ENCODE measurements around the gene GLRA1.
"Not testable (repeated sequence)": the region's sequence is repeated elsewhere in the genome, so short reads cannot be mapped to it uniquely, and the experiment has no call there.

GLRA1 gene

GRCh38 chr5:151862811-151863472 lies 61.7 kb downstream of the GLRA1 start:
- Histone ChIP-seq H3K36me3 (ENCODE audit: control insufficient read depth, insufficient read depth, low read length) (no peaks in the 10 kb centered on the region), H3K27ac (ENCODE audit: low read depth, low read length) (no peak overlapping the region), H3K9me3 (ENCODE audit: control insufficient read depth, insufficient read depth, low read length) (no peaks in the 10 kb centered on the region), H3K9ac (ENCODE audit: low read depth, low read length) (no peak overlapping the region), H3K27me3 (ENCODE audit: control insufficient read depth, insufficient read depth, low read length) (no peaks in the 10 kb centered on the region), H3K4me3 (ENCODE audit: low read depth, low read length) (no peak overlapping the region), H3K4me1 (ENCODE audit: control insufficient read depth, insufficient read depth, low read length) (no peaks in the 10 kb centered on the region)

DNA sequence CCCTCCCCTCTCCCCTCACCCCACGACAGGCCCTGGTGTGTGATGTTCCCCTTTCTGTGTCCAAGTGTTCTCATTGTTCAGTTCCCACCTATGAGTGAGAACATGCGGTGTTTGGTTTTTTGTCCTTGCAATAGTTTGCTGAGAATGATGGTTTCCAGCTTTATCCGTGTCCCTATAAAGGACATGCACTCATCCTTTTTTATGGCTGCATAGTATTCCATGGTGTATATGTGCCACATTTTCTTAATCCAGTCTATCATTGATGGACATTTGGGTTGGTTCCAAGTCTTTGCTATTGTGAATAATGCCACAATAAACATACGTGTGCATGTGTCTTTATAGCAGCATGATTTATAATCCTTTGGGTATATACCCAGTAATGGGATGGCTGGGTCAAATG lies 63.8 kb downstream of the GLRA1 start:
- not testable (repeated sequence) for H3K27ac ChIP-seq (ENCODE audit: low read depth, low read length); H3K4me3 ChIP-seq (ENCODE audit: low read depth, low read length); H3K9me3 ChIP-seq (ENCODE audit: control insufficient read depth, insufficient read depth, low read length); H3K27me3 ChIP-seq (ENCODE audit: control insufficient read depth, insufficient read depth, low read length); H3K36me3 ChIP-seq (ENCODE audit: control insufficient read depth, insufficient read depth, low read length); H3K9ac ChIP-seq (ENCODE audit: low read depth, low read length); H3K4me1 ChIP-seq (ENCODE audit: control insufficient read depth, insufficient read depth, low read length)

GRCh38 chr5:151856861-151857260 lies 67.8 kb downstream of the GLRA1 start:
- H3K27ac ChIP-seq (ENCODE audit: low read depth, low read length) = no peak overlapping the region
- H3K9me3 ChIP-seq (ENCODE audit: control insufficient read depth, insufficient read depth, low read length) = no peaks in the 10 kb centered on the region
- H3K4me3 ChIP-seq (ENCODE audit: low read depth, low read length) = no peak overlapping the region
- no peaks in the 10 kb centered on the region for H3K27me3 ChIP-seq (ENCODE audit: control insufficient read depth, insufficient read depth, low read length)
- no peak overlapping the region for H3K9ac ChIP-seq (ENCODE audit: low read depth, low read length)
- H3K36me3 ChIP-seq (ENCODE audit: control insufficient read depth, insufficient read depth, low read length) = no peaks in the 10 kb centered on the region
- no peaks in the 10 kb centered on the region for H3K4me1 ChIP-seq (ENCODE audit: control insufficient read depth, insufficient read depth, low read length)

GRCh38 chr5:151855701-151856100 lies 69.0 kb downstream of the GLRA1 start:
- no peaks in the 10 kb centered on the region for H3K27me3 ChIP-seq (ENCODE audit: control insufficient read depth, insufficient read depth, low read length)
- H3K4me1 ChIP-seq (ENCODE audit: control insufficient read depth, insufficient read depth, low read length) = no peaks in the 10 kb centered on the region
- no peak overlapping the region for H3K9ac ChIP-seq (ENCODE audit: low read depth, low read length)
- no peak overlapping the region for H3K27ac ChIP-seq (ENCODE audit: low read depth, low read length)
- H3K4me3 ChIP-seq (ENCODE audit: low read depth, low read length) = no peak overlapping the region
- no peaks in the 10 kb centered on the region for H3K36me3 ChIP-seq (ENCODE audit: control insufficient read depth, insufficient read depth, low read length)
- H3K9me3 ChIP-seq (ENCODE audit: control insufficient read depth, insufficient read depth, low read length) = no peaks in the 10 kb centered on the region

GRCh38 chr5:151847871-151848270 lies 76.8 kb downstream of the GLRA1 start:
- Histone ChIP-seq H3K27ac (ENCODE audit: low read depth, low read length) (no peak overlapping the region), H3K36me3 (ENCODE audit: control insufficient read depth, insufficient read depth, low read length) (no peaks in the 10 kb centered on the region), H3K4me1 (ENCODE audit: control insufficient read depth, insufficient read depth, low read length) (no peaks in the 10 kb centered on the region), H3K9ac (ENCODE audit: low read depth, low read length) (no peak overlapping the region), H3K4me3 (ENCODE audit: low read depth, low read length) (no peak overlapping the region), H3K27me3 (ENCODE audit: control insufficient read depth, insufficient read depth, low read length) (no peaks in the 10 kb centered on the region), H3K9me3 (ENCODE audit: control insufficient read depth, insufficient read depth, low read length) (no peaks in the 10 kb centered on the region)

GRCh38 chr5:151846765-151847164 lies 77.9 kb downstream of the GLRA1 start:
- H3K4me1 ChIP-seq (ENCODE audit: control insufficient read depth, insufficient read depth, low read length) = no peaks in the 10 kb centered on the region
- H3K36me3 ChIP-seq (ENCODE audit: control insufficient read depth, insufficient read depth, low read length) = no peaks in the 10 kb centered on the region
- H3K27ac ChIP-seq (ENCODE audit: low read depth, low read length) = no peak overlapping the region
- no peak overlapping the region for H3K4me3 ChIP-seq (ENCODE audit: low read depth, low read length)
- H3K9me3 ChIP-seq (ENCODE audit: control insufficient read depth, insufficient read depth, low read length) = no peaks in the 10 kb centered on the region
- no peak overlapping the region for H3K9ac ChIP-seq (ENCODE audit: low read depth, low read length)
- no peaks in the 10 kb centered on the region for H3K27me3 ChIP-seq (ENCODE audit: control insufficient read depth, insufficient read depth, low read length)

- not testable (repeated sequence) for H3K4me3 ChIP-seq (ENCODE audit: low read depth, low read length); H3K4me1 ChIP-seq (ENCODE audit: control insufficient read depth, insufficient read depth, low read length); H3K27me3 ChIP-seq (ENCODE audit: control insufficient read depth, insufficient read depth, low read length); H3K36me3 ChIP-seq (ENCODE audit: control insufficient read depth, insufficient read depth, low read length); H3K27ac ChIP-seq (ENCODE audit: low read depth, low read length); H3K9ac ChIP-seq (ENCODE audit: low read depth, low read length)
- H3K9me3 ChIP-seq (ENCODE audit: control insufficient read depth, insufficient read depth, low read length) = peaks cover 17% of the 10 kb centered on the region
Observed at GRCh38 chr5:151832843-151833242, 91.8 kb downstream of the GLRA1 start.

GRCh38 chr5:151829370-151829769 lies 95.3 kb downstream of the GLRA1 start:
- Histone ChIP-seq H3K27ac (ENCODE audit: low read depth, low read length) (no peak overlapping the region), H3K36me3 (ENCODE audit: control insufficient read depth, insufficient read depth, low read length) (peaks cover 10% of the 10 kb centered on the region), H3K4me3 (ENCODE audit: low read depth, low read length) (no peak overlapping the region), H3K9ac (ENCODE audit: low read depth, low read length) (no peak overlapping the region), H3K4me1 (ENCODE audit: control insufficient read depth, insufficient read depth, low read length) (no peaks in the 10 kb centered on the region), H3K27me3 (ENCODE audit: control insufficient read depth, insufficient read depth, low read length) (no peaks in the 10 kb centered on the region), H3K9me3 (ENCODE audit: control insufficient read depth, insufficient read depth, low read length) (peaks cover 11% of the 10 kb centered on the region)

DNA sequence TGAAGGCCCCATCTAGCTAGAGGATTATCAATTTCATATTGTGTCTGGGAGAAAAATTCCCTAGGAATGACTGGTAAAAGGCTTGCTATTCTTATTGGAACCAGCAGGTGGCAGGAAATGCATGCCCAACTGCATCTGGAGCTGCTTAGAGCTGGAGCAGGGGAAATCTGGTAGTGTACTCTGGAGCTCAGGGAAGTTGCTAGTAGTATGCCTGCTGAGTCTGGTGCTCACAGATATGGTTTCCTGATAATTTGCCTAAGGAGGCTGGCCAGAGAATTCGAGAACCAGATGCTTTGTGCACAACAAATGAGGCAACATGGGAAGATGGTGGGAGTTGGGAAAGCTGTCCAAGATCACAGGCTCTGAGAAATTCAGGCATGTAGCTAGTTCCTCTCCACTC lies 99.2 kb downstream of the GLRA1 start:
- no peaks in the 10 kb centered on the region for H3K9me3 ChIP-seq (ENCODE audit: control insufficient read depth, insufficient read depth, low read length)
- peaks cover 9% of the 10 kb centered on the region for H3K36me3 ChIP-seq (ENCODE audit: control insufficient read depth, insufficient read depth, low read length)
- no peak overlapping the region for H3K27ac ChIP-seq (ENCODE audit: low read depth, low read length)

DNA sequence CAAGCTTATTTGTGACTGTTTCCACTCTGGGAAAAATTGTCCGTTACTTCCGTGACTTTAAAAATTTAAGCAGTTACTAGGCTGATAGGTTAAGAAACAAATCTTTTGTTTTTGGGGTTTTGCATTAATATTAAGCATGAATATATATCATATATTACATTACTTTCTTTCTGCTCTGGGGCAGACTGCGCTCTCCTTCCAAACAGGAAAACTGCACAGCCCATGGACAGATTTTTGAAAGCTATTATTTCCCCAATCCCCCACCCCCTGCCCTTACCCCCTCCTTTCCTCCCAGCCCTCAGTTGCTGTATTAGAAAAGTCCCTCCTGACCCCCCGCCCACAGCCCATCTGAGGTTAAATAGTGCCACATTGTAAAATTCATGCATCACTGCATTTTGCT lies 102.5 kb downstream of the GLRA1 start:
- Histone ChIP-seq H3K9ac (ENCODE audit: low read depth, low read length) (no peak overlapping the region), H3K36me3 (ENCODE audit: control insufficient read depth, insufficient read depth, low read length) (peaks cover 8% of the 10 kb centered on the region; the same call in 1 of the 2 replicates), H3K4me1 (ENCODE audit: control insufficient read depth, insufficient read depth, low read length) (no peaks in the 10 kb centered on the region), H3K27me3 (ENCODE audit: control insufficient read depth, insufficient read depth, low read length) (no peaks in the 10 kb centered on the region), H3K4me3 (ENCODE audit: low read depth, low read length) (no peak overlapping the region), H3K9me3 (ENCODE audit: control insufficient read depth, insufficient read depth, low read length) (no peaks in the 10 kb centered on the region), H3K27ac (ENCODE audit: low read depth, low read length) (no peak overlapping the region)

More for the DNA sequence above, 99.2 kb downstream of the GLRA1 start:
- no peaks in the 10 kb centered on the region for H3K27me3 ChIP-seq (ENCODE audit: control insufficient read depth, insufficient read depth, low read length)
- no peak overlapping the region for H3K4me3 ChIP-seq (ENCODE audit: low read depth, low read length)
- H3K4me1 ChIP-seq (ENCODE audit: control insufficient read depth, insufficient read depth, low read length) = no peaks in the 10 kb centered on the region
- H3K9ac ChIP-seq (ENCODE audit: low read depth, low read length) = no peak overlapping the region

GRCh38 chr5:151820903-151821302 lies 103.7 kb downstream of the GLRA1 start:
- no peak overlapping the region for H3K27ac ChIP-seq (ENCODE audit: low read depth, low read length)
- no peaks in the 10 kb centered on the region for H3K27me3 ChIP-seq (ENCODE audit: control insufficient read depth, insufficient read depth, low read length)
- no peaks in the 10 kb centered on the region for H3K9me3 ChIP-seq (ENCODE audit: control insufficient read depth, insufficient read depth, low read length)
- no peaks in the 10 kb centered on the region for H3K4me1 ChIP-seq (ENCODE audit: control insufficient read depth, insufficient read depth, low read length)
- H3K36me3 ChIP-seq (ENCODE audit: control insufficient read depth, insufficient read depth, low read length) = peaks cover 15% of the 10 kb centered on the region; the same call in 1 of the 2 replicates
- H3K4me3 ChIP-seq (ENCODE audit: low read depth, low read length) = no peak overlapping the region
- H3K9ac ChIP-seq (ENCODE audit: low read depth, low read length) = no peak overlapping the region

Measured in HUES48 (cell line).